ENCODE data around the gene MINAR2.

DNA sequence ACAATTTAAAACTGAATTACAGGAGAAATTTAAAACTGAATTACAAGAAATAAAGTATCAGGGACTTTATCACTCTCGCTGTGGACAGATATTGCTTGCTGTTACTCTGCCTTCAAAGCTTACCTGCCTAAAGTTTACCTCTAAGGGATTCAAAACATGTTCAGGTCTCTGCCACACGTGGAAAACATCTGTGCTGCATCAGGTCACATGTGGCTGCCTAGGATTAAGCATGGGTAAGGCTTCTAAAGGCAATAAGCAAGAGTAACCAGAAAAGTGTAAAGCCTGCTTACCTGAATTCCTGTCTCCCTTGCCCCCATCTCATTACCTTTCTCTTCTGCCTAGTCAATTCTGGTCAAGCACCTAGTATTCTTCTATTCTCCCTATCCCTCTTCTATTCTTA lies 18.9 kb downstream of the MINAR2 start:
- no peak for TF ChIP-seq POLR2A (IDR thresholded peaks at IDR 0.05; ENCODE audit: low read depth, low read length)
- TF ChIP-seq TAF1 (IDR thresholded peaks at IDR 0.05; ENCODE audit: low read depth, low read length): no peak
- no peak for TF ChIP-seq POLR2AphosphoS5 (IDR thresholded peaks at IDR 0.05; ENCODE audit: low read depth, low read length)

Measured in GM12891 (cell line).